GM12891 (cell line): ENCODE measurements around the gene RMRP. TPM values are rescaled to one million over a fixed set of nuclear protein-coding genes. Genes with fewer than 3 reads are reported as not detected.
A peak's percentile ranks its signal among the peaks of the same experiment; 100 is the strongest.

Source experiments
- DNase-seq: peaks from one replicate; pipeline ENCODE4 v3.0.0; 2011; ENCODE audit warnings: low spot score; ENCODE audit not compliant: insufficient read length
- FAIRE-seq: peaks from 2 replicates; lab custom pipeline; 2011; peaks lifted over from hg19 to GRCh38; lab: Jason Lieb, UNC
- PAX5 ChIP-seq: IDR thresholded peaks from 2 replicates; pipeline ENCODE4 v1.6.1; 2011; ENCODE audit warnings: low read length, moderate library complexity, mild to moderate bottlenecking; ENCODE audit not compliant: insufficient read depth, severe bottlenecking
- POLR2A ChIP-seq: IDR thresholded peaks from 2 replicates; pipeline ENCODE4 v1.6.1; 2011; ENCODE audit warnings: low read depth, low read length, control low read depth
- POLR2AphosphoS5 ChIP-seq: IDR thresholded peaks from 2 replicates; pipeline ENCODE4 v1.6.1; 2011; ENCODE audit warnings: low read depth, low read length, control low read depth
- POU2F2 ChIP-seq: IDR thresholded peaks from 2 replicates; pipeline ENCODE4 v1.6.1; 2011; ENCODE audit warnings: low read depth, mild to moderate bottlenecking, control low read depth, low read length, moderate library complexity
- SPI1 ChIP-seq: IDR thresholded peaks from 2 replicates; pipeline ENCODE4 v1.6.1; 2011; ENCODE audit warnings: low read depth, low read length, control low read depth
- TAF1 ChIP-seq: IDR thresholded peaks from 2 replicates; pipeline ENCODE4 v1.6.1; 2011; ENCODE audit warnings: low read depth, low read length, control low read depth
- polyA plus RNA-seq: library from polyadenylated mRNA; unstranded; fragments of >200 nt; gene quantifications from one replicate; pipeline ENCODE4 v1.2.1, GENCODE V29; 2012; ENCODE audit warnings: low read depth, missing spikeins, inconsistent platforms; ENCODE audit not compliant: missing spikeins

RMRP gene
- 9.2 TPM for polyA plus RNA-seq

- TF ChIP-seq POU2F2 (no peak), SPI1 (peak; percentile 70)
- DNase-seq (peak; percentile 84), FAIRE-seq (no peak)
Measured at GRCh38 chr9:35657546-35658136, at the start of gene RMRP. Gene RMRP (minus strand): TSS chr9:35658019.

DNA sequence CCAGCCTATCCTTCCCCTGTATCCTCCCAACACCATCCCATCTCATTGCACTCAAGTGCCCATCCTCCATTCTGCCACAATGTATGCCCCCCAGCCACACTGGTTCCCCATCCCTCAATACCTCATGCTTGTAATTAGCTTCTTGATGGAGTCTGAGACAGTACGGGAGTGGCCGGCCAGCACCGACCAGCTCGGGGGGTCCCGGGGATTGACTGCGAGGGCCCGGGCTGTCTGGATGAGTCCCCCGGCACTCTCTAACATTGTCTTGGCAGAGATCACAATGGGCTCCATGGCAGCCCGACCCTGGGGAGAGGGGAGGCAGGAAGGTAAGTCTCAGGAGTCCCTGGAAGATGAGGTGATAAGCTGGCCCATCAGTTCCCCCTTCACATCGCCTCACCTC, 49.1 kb upstream of the RMRP start:
- TF ChIP-seq POLR2AphosphoS5 (no peak), PAX5 (no peak), TAF1 (no peak), POU2F2 (no peak), SPI1 (no peak), POLR2A (no peak)
- DNase-seq (no peak), FAIRE-seq (no peak)

GRCh38 chr9:35705836-35706430, 48.1 kb upstream of the RMRP start:
- FAIRE-seq (no peak), DNase-seq (no peak)
- TF ChIP-seq POU2F2: no peak
- no peak for TF ChIP-seq POLR2AphosphoS5
- TF ChIP-seq TAF1: no peak
- TF ChIP-seq POLR2A: no peak
- no peak for TF ChIP-seq PAX5
- TF ChIP-seq SPI1: no peak

DNA sequence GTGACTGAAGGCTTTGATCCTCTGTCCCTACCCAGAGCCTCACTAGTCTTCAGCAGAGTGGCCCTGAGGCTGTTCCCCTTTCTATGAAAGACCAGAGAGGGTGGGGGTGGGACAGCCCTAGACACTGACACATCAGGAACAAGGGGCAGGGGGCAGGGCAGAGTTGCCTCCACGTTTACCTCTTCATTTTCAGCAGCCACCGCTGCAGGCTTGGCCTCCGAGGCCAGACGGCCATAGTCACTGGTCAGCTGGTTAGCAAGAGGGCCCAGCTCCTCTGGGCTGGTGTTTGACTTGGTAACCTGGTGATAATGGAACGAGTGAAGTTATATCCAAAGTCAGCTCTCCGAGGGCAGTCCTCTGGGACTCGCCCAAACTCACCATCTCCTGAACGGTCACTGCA, 47.6 kb upstream of the RMRP start:
- FAIRE-seq (no peak), DNase-seq (no peak)
- TF ChIP-seq POLR2A (no peak), TAF1 (no peak), POU2F2 (no peak), SPI1 (no peak)

GRCh38 chr9:35703906-35704672, 46.3 kb upstream of the RMRP start:
- DNase-seq (no peak), FAIRE-seq (no peak)
- TF ChIP-seq SPI1 (no peak), POLR2A (no peak)

DNA sequence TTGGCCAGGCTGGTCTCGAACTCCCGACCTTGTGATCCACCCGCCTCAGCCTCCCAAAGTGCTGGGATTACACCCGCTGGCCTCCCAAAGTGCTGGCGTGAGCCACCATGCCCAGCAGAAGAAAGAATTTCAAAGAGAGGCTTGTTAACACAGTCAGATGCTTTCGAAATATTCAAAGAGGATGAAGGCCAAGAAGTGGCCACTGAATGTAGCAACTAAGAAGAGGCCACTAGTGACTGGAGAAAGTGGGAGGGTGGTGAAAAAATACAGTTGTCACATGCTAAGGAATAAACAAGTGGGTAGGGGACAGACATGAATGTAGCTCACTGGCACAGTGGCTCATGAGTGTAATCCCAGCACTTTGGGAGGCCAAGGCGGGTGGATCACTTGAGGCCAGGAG, 44.9 kb upstream of the RMRP start:
- FAIRE-seq: no peak
- TF ChIP-seq POU2F2 (no peak), POLR2AphosphoS5 (no peak), PAX5 (no peak), SPI1 (no peak), POLR2A (no peak), TAF1 (no peak)
- no peak for DNase-seq

DNA sequence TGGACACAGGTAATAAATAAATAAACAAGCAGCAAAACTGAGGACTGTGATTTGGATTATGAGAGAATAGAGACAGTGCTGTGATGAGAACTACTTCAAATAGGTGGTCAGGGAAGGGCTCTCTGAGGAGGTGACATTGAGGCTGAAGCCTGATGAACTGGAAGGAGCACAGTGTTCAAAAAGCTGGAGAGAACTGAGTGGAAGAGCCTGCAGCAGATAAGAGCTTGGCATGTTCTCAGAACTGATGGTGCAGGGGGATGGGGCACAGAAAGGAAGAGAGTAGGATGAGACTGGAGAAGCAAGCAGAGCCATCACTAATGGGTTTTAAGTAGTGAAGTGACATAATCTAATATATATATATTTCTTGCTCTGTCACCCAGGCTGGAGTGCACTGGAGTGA, 43.1 kb upstream of the RMRP start:
- no peak for DNase-seq
- no peak for TF ChIP-seq POU2F2
- TF ChIP-seq PAX5: no peak
- no peak for FAIRE-seq

- FAIRE-seq (no peak), DNase-seq (no peak)
- TF ChIP-seq PAX5 (no peak), POLR2A (no peak), POLR2AphosphoS5 (no peak), POU2F2 (no peak), SPI1 (no peak), TAF1 (no peak)
Measured at GRCh38 chr9:35700031-35700430, 42.2 kb upstream of the RMRP start.

DNA sequence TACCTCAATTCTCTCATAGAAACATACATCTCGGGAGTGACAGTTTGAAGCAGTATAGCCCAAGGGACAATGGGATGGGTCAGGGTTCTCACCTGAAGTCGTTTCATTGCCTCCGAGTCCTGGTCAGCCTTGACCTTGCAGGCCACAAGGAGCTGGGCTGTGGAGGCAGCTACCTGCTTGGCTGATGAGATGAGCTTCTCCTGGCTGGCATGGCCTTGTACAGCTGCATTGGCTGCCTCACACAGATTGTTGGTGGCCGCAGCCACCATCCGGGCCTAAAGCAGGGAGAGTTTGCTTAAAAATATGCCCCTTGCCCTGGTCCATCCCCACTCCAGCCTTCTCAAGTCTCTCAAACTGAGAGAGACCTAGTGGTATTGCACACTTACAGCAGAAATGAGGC, 40.4 kb upstream of the RMRP start:
- DNase-seq (no peak), FAIRE-seq (no peak)
- no peak for TF ChIP-seq SPI1

DNA sequence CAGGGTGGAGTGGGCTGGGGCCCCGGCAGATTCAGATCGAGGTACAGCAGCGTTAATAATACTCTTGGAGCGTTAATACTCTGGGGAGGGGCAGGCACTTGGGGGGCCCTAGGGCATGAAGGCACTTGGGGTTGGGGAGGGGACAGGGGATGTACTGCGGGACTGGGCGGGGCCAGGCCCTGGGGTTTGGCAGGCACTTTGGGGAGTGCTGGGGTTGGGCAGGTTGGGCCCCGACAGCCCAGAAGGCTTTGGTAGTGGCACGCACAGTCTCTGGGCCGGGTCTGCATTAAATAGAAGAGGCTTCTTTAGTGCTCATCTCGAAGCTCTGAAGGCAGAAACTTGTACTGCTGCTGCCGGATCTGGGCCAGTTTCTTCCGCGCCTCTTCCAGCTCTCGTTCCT, 39.7 kb upstream of the RMRP start:
- FAIRE-seq (no peak), DNase-seq (no peak)
- no peak for TF ChIP-seq POLR2AphosphoS5
- no peak for TF ChIP-seq TAF1
- no peak for TF ChIP-seq POU2F2
- TF ChIP-seq POLR2A: no peak
- TF ChIP-seq PAX5: no peak
- no peak for TF ChIP-seq SPI1
